K562 (cell line): ENCODE results near the gene ATP13A1. TPM values are rescaled to one million over a fixed set of nuclear protein-coding genes. Genes with fewer than 3 reads are reported as not detected.

ENCODE experiments used
- ATAC-seq: fragments of 200-7000 bp; cut with Tn5 transposase; 3 replicates; pipeline ENCODE4 v1.9.1; 2020; ENCODE audit warnings: moderate library complexity
- BruUV-seq: library from RNA; stranded (reverse); fragments of 400-500 nt; replicated peaks from 2 replicates; lab custom pipeline; 2021; lab: Mats Ljungman, UMichigan
- CTCF ChIA-PET: fragments of 300-600 bp; formaldehyde crosslinking; extraction: SDS; loops from one replicate; lab custom pipeline; 2021; ENCODE audit warnings: low intra/inter-chr PET ratio; lab: Yijun Ruan, JAX
- POLR2A ChIA-PET: fragments of 300-600, 350-650 bp; sonication (Branson Sonifier 250); formaldehyde crosslinking; extraction: SDS; loops from one replicate; lab custom pipeline; 2021; ENCODE audit warnings: antibody characterized with exemption, inconsistent platforms; lab: Yijun Ruan, JAX
- DNase-seq, 4 experiments: peaks; one replicate each; pipeline versions ENCODE4 v3.0.0 to v3.0.0-alpha.2; 2011 to 2018; ENCODE audit warnings: low spot score in 3 of 4, mixed read lengths in 3 of 4; ENCODE audit errors: extremely low read depth in 1 of 4
- FAIRE-seq: peaks from 2 replicates; lab custom pipeline; 2011; peaks lifted over from hg19 to GRCh38; lab: Jason Lieb, UNC
- H2AFZ ChIP-seq: 2 replicates; pipeline ENCODE4 v1.6.0; 2011; ENCODE audit warnings: low read depth, low read length, control low read depth, inconsistent platforms
- H3K27ac ChIP-seq: fragments of 200-600 bp; 3 replicates; pipeline ENCODE4 v1.8.0; 2011; ENCODE audit warnings: low read depth, mild to moderate bottlenecking, control low read depth, inconsistent platforms, low read length, moderate library complexity, mixed read lengths; ENCODE audit errors: extremely low read depth
- H3K27me3 ChIP-seq, 2 experiments: fragments of 300-600 bp in 1 of 2; 2 replicates in 1 of 2; 3 replicates in 1 of 2; pipeline versions ENCODE4 v1.6.0 to v1.8.0; 2011; ENCODE audit warnings: inconsistent platforms in 2 of 2, low read length in 2 of 2, mild to moderate bottlenecking in 1 of 2, mixed read lengths in 1 of 2, moderate library complexity in 1 of 2; ENCODE audit not compliant: control insufficient read depth in 2 of 2, insufficient read depth in 2 of 2
- H3K36me3 ChIP-seq: fragments of 300-600 bp; 3 replicates; pipeline ENCODE4 v1.8.0; 2011; ENCODE audit warnings: mild to moderate bottlenecking, low read length, inconsistent platforms; ENCODE audit not compliant: control insufficient read depth, insufficient read depth
- H3K4me1 ChIP-seq, 2 experiments: fragments of 200-600 bp in 1 of 2; replicated peaks in 1 of 2; 2 replicates in 1 of 2; 3 replicates in 1 of 2; pipeline versions ENCODE4 v1.5.1 to v1.8.0; 2011; ENCODE audit warnings: inconsistent platforms in 2 of 2, low read length in 2 of 2, mild to moderate bottlenecking in 1 of 2, mixed read lengths in 1 of 2, moderate library complexity in 1 of 2; ENCODE audit not compliant: control insufficient read depth in 2 of 2, insufficient read depth in 2 of 2
- H3K4me2 ChIP-seq: 2 replicates; pipeline ENCODE4 v1.6.1; 2011; ENCODE audit warnings: low read length, control low read depth, inconsistent platforms, mixed read lengths; ENCODE audit not compliant: insufficient read depth
- H3K4me3 ChIP-seq: fragments of 200-600 bp; sonication (generic), shearing (Covaris generic); 2 replicates; pipeline ENCODE4 v1.5.1; 2016; ENCODE audit warnings: control low read depth, inconsistent platforms
- H3K79me2 ChIP-seq: fragments of 200-600 bp; 3 replicates; pipeline ENCODE4 v1.8.0; 2011; ENCODE audit warnings: low read length, inconsistent platforms; ENCODE audit not compliant: control insufficient read depth, insufficient read depth
- H3K9ac ChIP-seq, 2 experiments: 2 replicates each; pipeline versions ENCODE4 v1.6.0 to v1.6.1; 2011; ENCODE audit warnings: low read depth in 2 of 2, low read length in 2 of 2, control low read depth in 1 of 2, inconsistent platforms in 1 of 2, mild to moderate bottlenecking in 1 of 2, mixed read lengths in 1 of 2; ENCODE audit not compliant: insufficient read depth in 1 of 2
- H3K9me1 ChIP-seq: one replicate; pipeline ENCODE4 v1.6.0; 2011; ENCODE audit warnings: inconsistent platforms, mild to moderate bottlenecking, low read length, moderate library complexity; ENCODE audit not compliant: control insufficient read depth, insufficient read depth
- H3K9me3 ChIP-seq: replicated peaks from 2 replicates; pipeline ENCODE4 v1.5.1; 2011; ENCODE audit warnings: low read depth, low read length, inconsistent platforms; ENCODE audit not compliant: control insufficient read depth, insufficient read depth
- H4K20me1 ChIP-seq: replicated peaks from 2 replicates; pipeline ENCODE4 v1.6.1; 2011; ENCODE audit warnings: low read length, inconsistent platforms, mixed read lengths; ENCODE audit not compliant: control insufficient read depth, insufficient read depth
- CEBPB ChIP-seq: fragments of 450-650 bp; IDR thresholded peaks from 2 replicates; pipeline ENCODE4 v1.6.1; 2016; ENCODE audit warnings: missing genetic modification characterization, missing compliant biosample characterization
- ZNF274 ChIP-seq: IDR thresholded peaks from 2 replicates; pipeline ENCODE4 v1.6.1; 2011; ENCODE audit warnings: low read depth, mild to moderate bottlenecking, low read length, moderate library complexity, borderline replicate concordance
- ZNF707 ChIP-seq: fragments of 250-450 bp; sonication (Bioruptor Pico); conservative IDR thresholded peaks from 2 replicates; pipeline ENCODE4 v1.8.0; 2022; ENCODE audit warnings: inconsistent platforms, mild to moderate bottlenecking, moderate library complexity
- ZNF75A ChIP-seq: fragments of 450-650 bp; formaldehyde crosslinking; IDR thresholded peaks from 2 replicates; pipeline ENCODE4 v1.4.0; 2020; ENCODE audit warnings: mild to moderate bottlenecking
- WGBS: fragments of 100-300 bp; shearing (Covaris generic); methylation state at CpG from one replicate; pipeline ENCODE4 v1.1.6; 2016; ENCODE audit warnings: low coverage, mixed read lengths; ENCODE audit not compliant: insufficient coverage; ENCODE audit errors: missing lambda C conversion rate; 5-methylcytosine and 5-hydroxymethylcytosine counted together
- in situ Hi-C: fragments of 300-500 bp; cut with MboI; formaldehyde crosslinking; loops from 4 replicates; pipeline ENCODE4 v1.15.0; 2018; ENCODE audit warnings: inconsistent platforms, mixed read lengths
- intact Hi-C: fragments of 100-400 bp; cut with micrococcal nuclease; formaldehyde crosslinking; loops from 2 replicates; pipeline ENCODE4 v1.14.2; 2022
- polyA plus RNA-seq, 8 experiments: library from polyadenylated mRNA; depleted of rRNA in 4 of 8; stranded (reverse) in 5 of 8; unstranded in 3 of 8; fragments of >200 nt; fragmentation: Nextera tagmentation in 2 of 8; fragmentation: Illumina TruSeq in 1 of 8; extraction: Ambion mirVana in 2 of 8; extraction: Trizol in 1 of 8; gene quantifications; 2 replicates each; pipeline versions ENCODE4 v1.2.1 to v1.2.3, GENCODE V29; 2011 to 2014; ENCODE audit warnings: inconsistent platforms in 1 of 8, missing spikeins in 1 of 8
- total RNA-seq, 7 experiments: library from RNA; depleted of rRNA in 6 of 7; stranded (reverse); fragments of >200 nt in 6 of 7; fragmentation: Illumina TruSeq in 2 of 7; extraction: Trizol in 2 of 7; gene quantifications; 2 replicates each; pipeline versions ENCODE4 v1.2.1 to v1.2.3, GENCODE V29; 2011 to 2021; ENCODE audit warnings: low replicate concordance in 1 of 7

The ATP13A1 gene
- total and polyA plus RNA-seq, 9 of the 15 experiments (the other 6 are each of a cell fraction or from before 2014, with no cell fraction given), result 0.90 to 83.8 (median 23.1) TPM

GRCh38 chr19:19711934-19712828 is 48.7 kb upstream of the ATP13A1 start:
- H3K4me2 ChIP-seq, result no peak overlapping the region
- no peak for TF ChIP-seq CEBPB (tag)
- peak; percentile 83 for TF ChIP-seq ZNF274
- TF ChIP-seq ZNF75A (CRISPR knock-in tag), result peak; percentile 94
- no peak for TF ChIP-seq ZNF707 (CRISPR knock-in tag)
- TF ChIP-seq, all 486 proteins: peak for 2
- Histone ChIP-seq H3K4me1 (no peaks in the 10 kb centered on the region), H3K36me3 (peaks cover 30% of the 10 kb centered on the region), H4K20me1 (no peaks in the 10 kb centered on the region), H3K79me2 (no peaks in the 10 kb centered on the region; the same call in 2 of the 3 replicates), H2AFZ (no peak overlapping the region), H3K27ac (no peak overlapping the region), H3K9me1 (no peaks in the 10 kb centered on the region), H3K27me3 (no peaks in the 10 kb centered on the region), H3K9ac (no peak overlapping the region), H3K9me3 (peaks cover 41% of the 10 kb centered on the region), H3K4me3 (no peak overlapping the region)
- BruUV-seq, result no TSS peak
- FAIRE-seq (no peak), DNase-seq (no peak), ATAC-seq (no peak)
- intact Hi-C loops (no loop called here), in situ Hi-C loops (no loop called here)
- ChIA-PET POLR2A (no interaction called here), CTCF (interaction anchor here (0.7 kb wide), 1 partner anchor 1108 kb away, joined by 3 read pairs; no protein-coding TSS in a partner anchor)
- WGBS, result 92% methylated on average over 10 of the region's 10 CpGs
